Measurements from ENCODE around the gene PTPRA. TPM values are rescaled to one million over a fixed set of nuclear protein-coding genes. Genes with fewer than 3 reads are reported as not detected.

The PTPRA gene
- total RNA-seq, 1 experiment from 2014 or later = 57.0 TPM

- H3K9me3 Mint-ChIP-seq (ENCODE audit: unreplicated experiment) = no peaks in the 10 kb centered on the region
- no TSS peak for BruUV-seq (replicated peaks)
- Histone ChIP-seq H3K9me3 (no peaks in the 10 kb centered on the region), H3K4me3 (ENCODE audit: low read depth, low read length) (no peak overlapping the region), H3K4me1 (peaks cover 6% of the 10 kb centered on the region; the same call in 1 of the 2 replicates), H3K36me3 (ENCODE audit: control insufficient read depth, insufficient read depth, low read length) (no peaks in the 10 kb centered on the region; the same call in 1 of the 2 replicates), H3K27me3 (replicated peaks; ENCODE audit: control insufficient read depth, insufficient read depth, low read length) (no peaks in the 10 kb centered on the region)
- POLR2A ChIA-PET = no interaction called here
- TF ChIP-seq CTCF (IDR thresholded peaks at IDR 0.05; ENCODE audit: insufficient read depth in 1 of 2, low read depth in 1 of 2, low read length in 1 of 2, severe bottlenecking in 1 of 2, unreplicated experiment in 1 of 2) = no peak
- no peaks in the 10 kb centered on the region for H3K36me3 Mint-ChIP-seq (ENCODE audit: insufficient read depth, unreplicated experiment)
- H3K27me3 Mint-ChIP-seq (ENCODE audit: insufficient read depth, unreplicated experiment) = no peaks in the 10 kb centered on the region
- no peak overlapping the region for H3K4me3 Mint-ChIP-seq (ENCODE audit: unreplicated experiment)
- intact Hi-C loops (cut with micrococcal nuclease; ENCODE audit: unreplicated experiment) = no loop called here
- DNase-seq = no peak
- H3K4me1 Mint-ChIP-seq (ENCODE audit: low read depth, unreplicated experiment) = no peaks in the 10 kb centered on the region
- CTCF ChIA-PET = no interaction called here
- H3K27ac Mint-ChIP-seq (ENCODE audit: unreplicated experiment) = no peak overlapping the region
These were observed 15.1 kb downstream of the PTPRA start for GRCh38 chr20:2888224-2888955.

GRCh38 chr20:2889209-2889608 lies 15.9 kb downstream of the PTPRA start:
- H3K27me3 Mint-ChIP-seq (ENCODE audit: insufficient read depth, unreplicated experiment) = no peaks in the 10 kb centered on the region
- intact Hi-C loops (cut with micrococcal nuclease; ENCODE audit: unreplicated experiment) = no loop called here
- H3K36me3 Mint-ChIP-seq (ENCODE audit: insufficient read depth, unreplicated experiment) = no peaks in the 10 kb centered on the region
- ChIA-PET CTCF (no interaction called here), POLR2A (no interaction called here)
- no TSS peak for BruUV-seq (replicated peaks)
- H3K9me3 Mint-ChIP-seq (ENCODE audit: unreplicated experiment) = no peaks in the 10 kb centered on the region
- no peak for DNase-seq
- H3K4me3 ChIP-seq (ENCODE audit: low read depth, low read length) = no peak overlapping the region
- no peaks in the 10 kb centered on the region; the same call in 1 of the 2 replicates for H3K36me3 ChIP-seq (ENCODE audit: control insufficient read depth, insufficient read depth, low read length)
- H3K4me3 Mint-ChIP-seq (ENCODE audit: unreplicated experiment) = no peak overlapping the region
- H3K4me1 ChIP-seq = peaks cover 6% of the 10 kb centered on the region; the same call in 1 of the 2 replicates
- no peak for TF ChIP-seq CTCF (IDR thresholded peaks at IDR 0.05; ENCODE audit: insufficient read depth in 1 of 2, low read depth in 1 of 2, low read length in 1 of 2, severe bottlenecking in 1 of 2, unreplicated experiment in 1 of 2)
- no peaks in the 10 kb centered on the region for H3K9me3 ChIP-seq
- no peaks in the 10 kb centered on the region for H3K4me1 Mint-ChIP-seq (ENCODE audit: low read depth, unreplicated experiment)
- no peaks in the 10 kb centered on the region for H3K27me3 ChIP-seq (replicated peaks; ENCODE audit: control insufficient read depth, insufficient read depth, low read length)
- no peak overlapping the region for H3K27ac Mint-ChIP-seq (ENCODE audit: unreplicated experiment)

GRCh38 chr20:2889797-2890196 lies 16.5 kb downstream of the PTPRA start:
- no peak overlapping the region for H3K27ac Mint-ChIP-seq (ENCODE audit: unreplicated experiment)
- no TSS peak for BruUV-seq (replicated peaks)
- Histone ChIP-seq H3K27me3 (replicated peaks; ENCODE audit: control insufficient read depth, insufficient read depth, low read length) (no peaks in the 10 kb centered on the region), H3K4me3 (ENCODE audit: low read depth, low read length) (no peak overlapping the region), H3K4me1 (peaks cover 6% of the 10 kb centered on the region; the same call in 1 of the 2 replicates), H3K36me3 (ENCODE audit: control insufficient read depth, insufficient read depth, low read length) (no peaks in the 10 kb centered on the region; the same call in 1 of the 2 replicates), H3K9me3 (no peaks in the 10 kb centered on the region)
- no peak for TF ChIP-seq CTCF (IDR thresholded peaks at IDR 0.05; ENCODE audit: insufficient read depth in 1 of 2, low read depth in 1 of 2, low read length in 1 of 2, severe bottlenecking in 1 of 2, unreplicated experiment in 1 of 2)
- no peak for DNase-seq
- no peaks in the 10 kb centered on the region for H3K4me1 Mint-ChIP-seq (ENCODE audit: low read depth, unreplicated experiment)
- POLR2A ChIA-PET = no interaction called here
- H3K36me3 Mint-ChIP-seq (ENCODE audit: insufficient read depth, unreplicated experiment) = no peaks in the 10 kb centered on the region
- CTCF ChIA-PET = no interaction called here
- no peak overlapping the region for H3K4me3 Mint-ChIP-seq (ENCODE audit: unreplicated experiment)
- H3K27me3 Mint-ChIP-seq (ENCODE audit: insufficient read depth, unreplicated experiment) = no peaks in the 10 kb centered on the region
- intact Hi-C loops (cut with micrococcal nuclease; ENCODE audit: unreplicated experiment) = no loop called here
- H3K9me3 Mint-ChIP-seq (ENCODE audit: unreplicated experiment) = no peaks in the 10 kb centered on the region
